ENCODE measurements around the gene FRMD4A. TPM values are rescaled to one million over a fixed set of nuclear protein-coding genes. Genes with fewer than 3 reads are reported as not detected.

FRMD4A gene
- polyA plus RNA-seq, 1 of the 3 experiments (the other 2 are of a cell fraction) = 37.7 TPM

- TF ChIP-seq IRF3 (IDR thresholded peaks at IDR 0.05; ENCODE audit: low read depth, low read length) = no peak
- TF ChIP-seq ELF1 (IDR thresholded peaks at IDR 0.05) = no peak
- TF ChIP-seq, protein P1, sequence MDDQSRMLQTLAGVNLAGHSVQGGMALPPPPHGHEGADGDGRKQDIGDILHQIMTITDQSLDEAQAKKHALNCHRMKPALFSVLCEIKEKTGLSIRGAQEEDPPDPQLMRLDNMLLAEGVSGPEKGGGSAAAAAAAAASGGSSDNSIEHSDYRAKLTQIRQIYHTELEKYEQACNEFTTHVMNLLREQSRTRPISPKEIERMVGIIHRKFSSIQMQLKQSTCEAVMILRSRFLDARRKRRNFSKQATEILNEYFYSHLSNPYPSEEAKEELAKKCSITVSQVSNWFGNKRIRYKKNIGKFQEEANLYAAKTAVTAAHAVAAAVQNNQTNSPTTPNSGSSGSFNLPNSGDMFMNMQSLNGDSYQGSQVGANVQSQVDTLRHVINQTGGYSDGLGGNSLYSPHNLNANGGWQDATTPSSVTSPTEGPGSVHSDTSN (IDR thresholded peaks at IDR 0.05) = no peak
- TF ChIP-seq, protein P2, sequence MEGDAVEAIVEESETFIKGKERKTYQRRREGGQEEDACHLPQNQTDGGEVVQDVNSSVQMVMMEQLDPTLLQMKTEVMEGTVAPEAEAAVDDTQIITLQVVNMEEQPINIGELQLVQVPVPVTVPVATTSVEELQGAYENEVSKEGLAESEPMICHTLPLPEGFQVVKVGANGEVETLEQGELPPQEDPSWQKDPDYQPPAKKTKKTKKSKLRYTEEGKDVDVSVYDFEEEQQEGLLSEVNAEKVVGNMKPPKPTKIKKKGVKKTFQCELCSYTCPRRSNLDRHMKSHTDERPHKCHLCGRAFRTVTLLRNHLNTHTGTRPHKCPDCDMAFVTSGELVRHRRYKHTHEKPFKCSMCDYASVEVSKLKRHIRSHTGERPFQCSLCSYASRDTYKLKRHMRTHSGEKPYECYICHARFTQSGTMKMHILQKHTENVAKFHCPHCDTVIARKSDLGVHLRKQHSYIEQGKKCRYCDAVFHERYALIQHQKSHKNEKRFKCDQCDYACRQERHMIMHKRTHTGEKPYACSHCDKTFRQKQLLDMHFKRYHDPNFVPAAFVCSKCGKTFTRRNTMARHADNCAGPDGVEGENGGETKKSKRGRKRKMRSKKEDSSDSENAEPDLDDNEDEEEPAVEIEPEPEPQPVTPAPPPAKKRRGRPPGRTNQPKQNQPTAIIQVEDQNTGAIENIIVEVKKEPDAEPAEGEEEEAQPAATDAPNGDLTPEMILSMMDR (IDR thresholded peaks at IDR 0.05) = no peak
- no peak for TF ChIP-seq TCF12 (IDR thresholded peaks at IDR 0.05)
Observed at GRCh38 chr10:13654118-13654830, 676.5 kb downstream of the FRMD4A start (continued).

- Histone ChIP-seq H3K36me3 (replicated peaks in 1 of 2; ENCODE audit: control insufficient read depth in 1 of 2, insufficient read depth in 2 of 2, low read length in 1 of 2) (peaks cover 57 to 84% of the 10 kb centered on the region in 2 experiments), H3K9me3 (no peaks in the 10 kb centered on the region), H4K20me1 (ENCODE audit: insufficient read depth) (no peaks in the 10 kb centered on the region), H3K79me2 (ENCODE audit: insufficient read depth) (no peaks in the 10 kb centered on the region; the same call in 1 of the 2 replicates), H3K27ac (ENCODE audit: low read depth in 2 of 2, low read length in 1 of 2) (no peak overlapping the region), H3K4me3 (ENCODE audit: low read depth in 2 of 2, low read length in 1 of 2) (no peak overlapping the region), H3K4me1 (ENCODE audit: control insufficient read depth in 1 of 2, insufficient read depth in 2 of 2, low read depth in 1 of 2, low read length in 1 of 2) (peaks cover 0 to 11% of the 10 kb centered on the region in 2 experiments; a peak in 1 of 4 replicates), H3K9ac (no peak overlapping the region), H3K4me2 (no peak overlapping the region), H3K27me3 (ENCODE audit: insufficient read depth) (no peaks in the 10 kb centered on the region), H3F3A (replicated peaks; ENCODE audit: insufficient read depth) (peaks cover 9% of the 10 kb centered on the region), H2AFZ (ENCODE audit: low read depth) (no peak overlapping the region), H3K9me2 (no peaks in the 10 kb centered on the region)
- CTCF ChIA-PET = interaction anchor here (0.6 to 1.8 kb wide), 2 partner anchors 125 to 149 kb away, joined by 3 to 9 read pairs; no protein-coding TSS in a partner anchor
- no peak for DNase-seq
- TF ChIP-seq FOXM1 (IDR thresholded peaks at IDR 0.05; ENCODE audit: low read depth) (no peak), EP300 (IDR thresholded peaks at IDR 0.05; ENCODE audit: borderline replicate concordance in 1 of 2, low read depth in 1 of 2, low read length in 1 of 2) (no peak)
- TF ChIP-seq, protein P1 (IDR thresholded peaks at IDR 0.05) = no peak
- 83% methylated on average over 5 of the region's 6 CpGs for WGBS (ENCODE audit: low lambda C conversion rate)
- POLR2A ChIA-PET = no interaction called here
Observed at GRCh38 chr10:13652860-13653259, 677.9 kb downstream of the FRMD4A start.
